ENCODE results near the gene TPR. TPM values are rescaled to one million over a fixed set of nuclear protein-coding genes. Genes with fewer than 3 reads are reported as not detected.

Gene TPR
- polyA plus RNA-seq, 1 of the 3 experiments (the other 2 are of a cell fraction) = 37.5 TPM

GRCh38 chr1:186418503-186418902 lies 43.5 kb upstream of the TPR start:
- CTCF ChIA-PET = interaction anchor here (3.0 kb wide), 1 partner anchor 43 kb away, joined by 13 read pairs; the partner anchor contains the start of genes ODR4 and TPR
- whole genome bisulfite sequencing (ENCODE audit: low lambda C conversion rate) = 96% methylated on average over 4 of the region's 4 CpGs
- Histone ChIP-seq H3K9ac (no peak overlapping the region), H2AFZ (ENCODE audit: low read depth) (no peak overlapping the region), H3K9me2 (no peaks in the 10 kb centered on the region), H3K27me3 (ENCODE audit: insufficient read depth) (no peaks in the 10 kb centered on the region), H3K27ac (ENCODE audit: low read depth in 2 of 2, low read length in 1 of 2) (no peak overlapping the region), H3K36me3 (replicated peaks in 1 of 2; ENCODE audit: control insufficient read depth in 1 of 2, insufficient read depth in 2 of 2, low read length in 1 of 2) (peaks cover 47 to 54% of the 10 kb centered on the region in 2 experiments), H3F3A (replicated peaks; ENCODE audit: insufficient read depth) (peaks cover 3% of the 10 kb centered on the region), H3K4me3 (ENCODE audit: low read depth in 2 of 2, low read length in 1 of 2) (no peak overlapping the region), H4K20me1 (ENCODE audit: insufficient read depth) (no peaks in the 10 kb centered on the region), H3K4me2 (no peak overlapping the region), H3K4me1 (ENCODE audit: control insufficient read depth in 1 of 2, insufficient read depth in 2 of 2, low read depth in 1 of 2, low read length in 1 of 2) (peaks cover 0 to 10% of the 10 kb centered on the region in 2 experiments; a peak in 3 of 4 replicates), H3K79me2 (ENCODE audit: insufficient read depth) (no peaks in the 10 kb centered on the region), H3K9me3 (no peaks in the 10 kb centered on the region)
- no peak for DNase-seq
- TF ChIP-seq FOSL2 (IDR thresholded peaks at IDR 0.05; ENCODE audit: borderline replicate concordance, low read depth) (no peak), TCF12 (IDR thresholded peaks at IDR 0.05) (no peak), REST (IDR thresholded peaks at IDR 0.05; ENCODE audit: low read depth, low read length) (no peak), MAX (IDR thresholded peaks at IDR 0.05; ENCODE audit: low read depth) (no peak), USF2 (IDR thresholded peaks at IDR 0.05; ENCODE audit: borderline replicate concordance, low read depth, low read length) (no peak), FOXJ3 (CRISPR knock-in tag; IDR thresholded peaks at IDR 0.05) (no peak), USF1 (IDR thresholded peaks at IDR 0.05; ENCODE audit: borderline replicate concordance, low read depth) (no peak), IRF3 (IDR thresholded peaks at IDR 0.05; ENCODE audit: low read depth, low read length) (no peak), RCOR1 (IDR thresholded peaks at IDR 0.05; ENCODE audit: low read length) (no peak), MXI1 (IDR thresholded peaks at IDR 0.05; ENCODE audit: low read depth, low read length) (no peak), RXRA (IDR thresholded peaks at IDR 0.05; ENCODE audit: borderline replicate concordance, low read depth) (no peak), PBX3 (IDR thresholded peaks at IDR 0.05) (no peak)
- POLR2A ChIA-PET = no interaction called here
